K562 (cell line): ENCODE data around the gene SFMBT2. TPM values are rescaled to one million over a fixed set of nuclear protein-coding genes. Genes with fewer than 3 reads are reported as not detected.

Experiments
- ATAC-seq: fragments of 200-7000 bp; cut with Tn5 transposase; 3 replicates; pipeline ENCODE4 v1.9.1; 2020; ENCODE audit warnings: moderate library complexity
- BruUV-seq: library from RNA; stranded (reverse); fragments of 400-500 nt; replicated peaks from 2 replicates; lab custom pipeline; 2021; lab: Mats Ljungman, UMichigan
- CTCF ChIA-PET: fragments of 300-600 bp; formaldehyde crosslinking; extraction: SDS; loops from one replicate; lab custom pipeline; 2021; ENCODE audit warnings: low intra/inter-chr PET ratio; lab: Yijun Ruan, JAX
- POLR2A ChIA-PET: fragments of 300-600, 350-650 bp; sonication (Branson Sonifier 250); formaldehyde crosslinking; extraction: SDS; loops from one replicate; lab custom pipeline; 2021; ENCODE audit warnings: antibody characterized with exemption, inconsistent platforms; lab: Yijun Ruan, JAX
- DNase-seq, 4 experiments: peaks; one replicate each; pipeline versions ENCODE4 v3.0.0 to v3.0.0-alpha.2; 2011 to 2018; ENCODE audit warnings: low spot score in 3 of 4, mixed read lengths in 3 of 4; ENCODE audit errors: extremely low read depth in 1 of 4
- FAIRE-seq: peaks from 2 replicates; lab custom pipeline; 2011; peaks lifted over from hg19 to GRCh38; lab: Jason Lieb, UNC
- H2AFZ ChIP-seq: 2 replicates; pipeline ENCODE4 v1.6.0; 2011; ENCODE audit warnings: low read depth, low read length, control low read depth, inconsistent platforms
- H3K27ac ChIP-seq: fragments of 200-600 bp; 3 replicates; pipeline ENCODE4 v1.8.0; 2011; ENCODE audit warnings: low read depth, mild to moderate bottlenecking, control low read depth, inconsistent platforms, low read length, moderate library complexity, mixed read lengths; ENCODE audit errors: extremely low read depth
- H3K27me3 ChIP-seq, 2 experiments: fragments of 300-600 bp in 1 of 2; 2 replicates in 1 of 2; 3 replicates in 1 of 2; pipeline versions ENCODE4 v1.6.0 to v1.8.0; 2011; ENCODE audit warnings: inconsistent platforms in 2 of 2, low read length in 2 of 2, mild to moderate bottlenecking in 1 of 2, mixed read lengths in 1 of 2, moderate library complexity in 1 of 2; ENCODE audit not compliant: control insufficient read depth in 2 of 2, insufficient read depth in 2 of 2
- H3K36me3 ChIP-seq: fragments of 300-600 bp; 3 replicates; pipeline ENCODE4 v1.8.0; 2011; ENCODE audit warnings: mild to moderate bottlenecking, low read length, inconsistent platforms; ENCODE audit not compliant: control insufficient read depth, insufficient read depth
- H3K4me1 ChIP-seq, 2 experiments: fragments of 200-600 bp in 1 of 2; replicated peaks in 1 of 2; 2 replicates in 1 of 2; 3 replicates in 1 of 2; pipeline versions ENCODE4 v1.5.1 to v1.8.0; 2011; ENCODE audit warnings: inconsistent platforms in 2 of 2, low read length in 2 of 2, mild to moderate bottlenecking in 1 of 2, mixed read lengths in 1 of 2, moderate library complexity in 1 of 2; ENCODE audit not compliant: control insufficient read depth in 2 of 2, insufficient read depth in 2 of 2
- H3K4me2 ChIP-seq: 2 replicates; pipeline ENCODE4 v1.6.1; 2011; ENCODE audit warnings: low read length, control low read depth, inconsistent platforms, mixed read lengths; ENCODE audit not compliant: insufficient read depth
- H3K4me3 ChIP-seq: fragments of 200-600 bp; sonication (generic), shearing (Covaris generic); 2 replicates; pipeline ENCODE4 v1.5.1; 2016; ENCODE audit warnings: control low read depth, inconsistent platforms
- H3K79me2 ChIP-seq: fragments of 200-600 bp; 3 replicates; pipeline ENCODE4 v1.8.0; 2011; ENCODE audit warnings: low read length, inconsistent platforms; ENCODE audit not compliant: control insufficient read depth, insufficient read depth
- H3K9ac ChIP-seq, 2 experiments: 2 replicates each; pipeline versions ENCODE4 v1.6.0 to v1.6.1; 2011; ENCODE audit warnings: low read depth in 2 of 2, low read length in 2 of 2, control low read depth in 1 of 2, inconsistent platforms in 1 of 2, mild to moderate bottlenecking in 1 of 2, mixed read lengths in 1 of 2; ENCODE audit not compliant: insufficient read depth in 1 of 2
- H3K9me1 ChIP-seq: one replicate; pipeline ENCODE4 v1.6.0; 2011; ENCODE audit warnings: inconsistent platforms, mild to moderate bottlenecking, low read length, moderate library complexity; ENCODE audit not compliant: control insufficient read depth, insufficient read depth
- H3K9me3 ChIP-seq: replicated peaks from 2 replicates; pipeline ENCODE4 v1.5.1; 2011; ENCODE audit warnings: low read depth, low read length, inconsistent platforms; ENCODE audit not compliant: control insufficient read depth, insufficient read depth
- H4K20me1 ChIP-seq: replicated peaks from 2 replicates; pipeline ENCODE4 v1.6.1; 2011; ENCODE audit warnings: low read length, inconsistent platforms, mixed read lengths; ENCODE audit not compliant: control insufficient read depth, insufficient read depth
- BRD4 ChIP-seq: fragments of 200-600 bp; sonication (generic); IDR thresholded peaks from 2 replicates; pipeline ENCODE4 v1.6.1; 2017; ENCODE audit warnings: inconsistent platforms
- GATAD2A ChIP-seq: fragments of 450-650 bp; IDR thresholded peaks from 2 replicates; pipeline ENCODE4 v1.6.1; 2017
- HBP1 ChIP-seq: fragments of 450-650 bp; formaldehyde crosslinking; IDR thresholded peaks from 2 replicates; pipeline ENCODE4 v1.4.0; 2022; ENCODE audit warnings: missing genetic modification characterization
- MAFG ChIP-seq: fragments of 450-650 bp; conservative IDR thresholded peaks from 2 replicates; pipeline ENCODE4 v1.6.1; 2016; ENCODE audit warnings: missing genetic modification characterization, missing compliant biosample characterization
- NR2C1 ChIP-seq, 2 experiments: fragments of 450-650 bp; IDR thresholded peaks; 2 replicates each; pipeline ENCODE4 v1.6.1; 2017; ENCODE audit warnings: mild to moderate bottlenecking in 2 of 2, antibody characterized with exemption in 1 of 2, inconsistent platforms in 1 of 2, missing compliant biosample characterization in 1 of 2, missing genetic modification characterization in 1 of 2
- NR2C2 ChIP-seq, 2 experiments: fragments of 200-800 bp in 1 of 2; sonication (Bioruptor generic) in 1 of 2; sonication (generic) in 1 of 2; formaldehyde crosslinking in 1 of 2; IDR thresholded peaks; 2 replicates each; pipeline versions ENCODE4 v1.6.1 to v1.8.0; 2016 to 2022; ENCODE audit warnings: mild to moderate bottlenecking in 1 of 2, missing compliant biosample characterization in 1 of 2, missing genetic modification characterization in 1 of 2, missing genetic modification reagents in 1 of 2
- RUNX1 ChIP-seq: sonication (generic); IDR thresholded peaks from 2 replicates; pipeline ENCODE4 v1.6.1; 2016; ENCODE audit warnings: antibody characterized with exemption, low read depth
- ZNF274 ChIP-seq: IDR thresholded peaks from 2 replicates; pipeline ENCODE4 v1.6.1; 2011; ENCODE audit warnings: low read depth, mild to moderate bottlenecking, low read length, moderate library complexity, borderline replicate concordance
- WGBS: fragments of 100-300 bp; shearing (Covaris generic); methylation state at CpG from one replicate; pipeline ENCODE4 v1.1.6; 2016; ENCODE audit warnings: low coverage, mixed read lengths; ENCODE audit not compliant: insufficient coverage; ENCODE audit errors: missing lambda C conversion rate; 5-methylcytosine and 5-hydroxymethylcytosine counted together
- in situ Hi-C: fragments of 300-500 bp; cut with MboI; formaldehyde crosslinking; loops from 4 replicates; pipeline ENCODE4 v1.15.0; 2018; ENCODE audit warnings: inconsistent platforms, mixed read lengths
- intact Hi-C: fragments of 100-400 bp; cut with micrococcal nuclease; formaldehyde crosslinking; loops from 2 replicates; pipeline ENCODE4 v1.14.2; 2022
- polyA plus RNA-seq, 8 experiments: library from polyadenylated mRNA; depleted of rRNA in 4 of 8; stranded (reverse) in 5 of 8; unstranded in 3 of 8; fragments of >200 nt; fragmentation: Nextera tagmentation in 2 of 8; fragmentation: Illumina TruSeq in 1 of 8; extraction: Ambion mirVana in 2 of 8; extraction: Trizol in 1 of 8; gene quantifications; 2 replicates each; pipeline versions ENCODE4 v1.2.1 to v1.2.3, GENCODE V29; 2011 to 2014; ENCODE audit warnings: inconsistent platforms in 1 of 8, missing spikeins in 1 of 8
- total RNA-seq, 7 experiments: library from RNA; depleted of rRNA in 6 of 7; stranded (reverse); fragments of >200 nt in 6 of 7; fragmentation: Illumina TruSeq in 2 of 7; extraction: Trizol in 2 of 7; gene quantifications; 2 replicates each; pipeline versions ENCODE4 v1.2.1 to v1.2.3, GENCODE V29; 2011 to 2021; ENCODE audit warnings: low replicate concordance in 1 of 7

SFMBT2 gene
- total and polyA plus RNA-seq, 9 of the 15 experiments (the other 6 are each of a cell fraction or from before 2014, with no cell fraction given): 1.2 to 13.6 (median 7.6) TPM

GRCh38 chr10:7401156-7401555, 9.7 kb downstream of the SFMBT2 start:
- 52% methylated on average over 6 of the region's 6 CpGs for WGBS
- in situ Hi-C loops: loop anchor here (10.0 to 25.0 kb wide), 2 partner anchors 136 to 714 kb away; no protein-coding TSS in a partner anchor
- no peaks in the 10 kb centered on the region for H3K9me3 ChIP-seq
- no peak overlapping the region for H3K27ac ChIP-seq
- H3K9ac ChIP-seq: no peak overlapping the region
- DNase-seq (no peak), FAIRE-seq (no peak)
- peaks cover 12% of the 10 kb centered on the region for H3K36me3 ChIP-seq
- H3K4me2 ChIP-seq: no peak overlapping the region
- CTCF ChIA-PET: no interaction called here
- H3K79me2 ChIP-seq: peaks cover 94% of the 10 kb centered on the region
- H3K4me1 ChIP-seq: peaks cover 11 to 47% of the 10 kb centered on the region in 2 experiments; a peak in 3 of 5 replicates
- H3K27me3 ChIP-seq: no peaks in the 10 kb centered on the region
- H4K20me1 ChIP-seq: peaks cover 28% of the 10 kb centered on the region; the same call in 1 of the 2 replicates
- TF ChIP-seq NR2C2 (CRISPR knock-in tag; IDR thresholded peaks at IDR 0.05) (no peak), NR2C2 (tag; IDR thresholded peaks at IDR 0.05) (peak; percentile 44; the same call in 1 of the 2 replicates), RUNX1 (no peak), HBP1 (CRISPR knock-in tag) (no peak), NR2C1 (IDR thresholded peaks at IDR 0.05) (peak; percentile 79), NR2C1 (tag; IDR thresholded peaks at IDR 0.05) (peak; percentile 83), BRD4 (no peak), GATAD2A (no peak), ZNF274 (no peak), MAFG (no peak)
- TF ChIP-seq, all 486 proteins: peak for 2
- intact Hi-C loops: loop anchor here (10.0 kb wide), 1 partner anchor 86 kb away; no protein-coding TSS in a partner anchor
- H3K9me1 ChIP-seq: peaks cover 4% of the 10 kb centered on the region
- POLR2A ChIA-PET: interaction anchor here (1.0 kb wide), 1 partner anchor 17 kb away, joined by 3 read pairs; no protein-coding TSS in a partner anchor
- H2AFZ ChIP-seq: no peak overlapping the region
- no peak overlapping the region for H3K4me3 ChIP-seq
- BruUV-seq: no TSS peak
- no peak for ATAC-seq
